DMS153 (cell line): ENCODE data around the gene CHN1.
A peak's percentile ranks its signal among the peaks of the same experiment; 100 is the strongest.

Source experiments
- DNase-seq: peaks from one replicate; lab custom pipeline; 2025; lab: John Stamatoyannopoulos, UW

CHN1 gene

DNA sequence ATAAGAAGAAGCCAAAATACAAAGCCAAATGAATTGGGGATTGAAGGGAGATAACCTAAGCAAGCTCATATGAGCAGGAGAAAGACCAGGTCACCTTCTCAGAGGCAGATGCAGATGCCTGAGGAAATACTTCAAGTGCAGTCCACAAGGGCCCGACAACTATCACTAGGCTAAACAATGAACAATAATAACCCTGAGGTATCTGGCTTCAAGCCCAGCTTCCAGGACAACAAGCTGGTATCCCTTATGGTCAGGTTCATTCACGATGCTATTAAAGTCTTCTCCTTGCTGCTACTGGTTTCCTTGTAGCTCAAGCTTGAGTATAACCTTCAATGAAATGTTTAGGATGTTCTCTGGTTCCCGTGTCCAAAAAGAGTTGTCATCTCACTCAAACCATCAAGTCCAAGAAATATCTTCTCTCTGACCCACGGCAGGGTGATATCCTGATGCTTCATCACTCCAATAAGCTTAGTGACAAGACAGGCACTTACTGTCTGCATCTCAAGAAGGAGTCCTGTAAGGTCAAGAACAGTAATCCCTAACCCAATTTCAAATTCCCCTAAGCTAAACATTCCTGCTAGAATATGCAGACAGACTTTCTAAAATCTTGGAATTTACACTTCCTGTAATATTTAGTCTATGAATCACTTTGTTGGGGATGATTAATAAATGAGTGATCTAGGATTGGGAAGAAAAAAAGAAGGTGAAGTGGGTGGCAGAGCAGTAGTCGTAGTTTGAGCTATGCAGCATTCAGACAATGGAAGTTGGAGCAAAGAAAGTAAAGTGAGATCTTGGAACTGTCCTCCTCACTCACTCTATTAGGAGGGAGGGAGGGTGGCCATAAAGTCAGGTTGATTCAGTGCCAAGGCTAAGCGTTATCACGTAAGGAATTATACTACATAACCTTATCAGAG is 33.1 kb downstream of the CHN1 start:
- DNase-seq: peak; percentile 72

DNA sequence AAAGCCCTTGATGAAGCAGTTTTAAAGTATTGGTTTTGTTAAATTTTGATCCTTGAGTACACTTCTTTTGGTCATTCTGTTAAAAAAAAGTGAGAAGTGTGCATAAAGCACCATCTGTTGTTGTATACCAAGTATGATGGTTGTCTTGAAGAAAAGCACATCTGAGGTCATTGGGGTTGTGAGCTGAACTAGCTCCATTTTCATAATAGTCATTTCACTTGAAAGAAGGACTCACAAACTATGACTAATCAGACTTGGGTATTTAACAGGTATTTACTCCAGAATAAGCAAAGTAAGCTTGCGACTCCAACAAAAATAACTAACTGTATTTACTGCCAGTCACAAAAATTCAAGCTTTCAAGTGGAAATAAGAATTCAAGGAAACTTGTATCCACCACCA is 35.1 kb downstream of the CHN1 start:
- DNase-seq: no peak

DNA sequence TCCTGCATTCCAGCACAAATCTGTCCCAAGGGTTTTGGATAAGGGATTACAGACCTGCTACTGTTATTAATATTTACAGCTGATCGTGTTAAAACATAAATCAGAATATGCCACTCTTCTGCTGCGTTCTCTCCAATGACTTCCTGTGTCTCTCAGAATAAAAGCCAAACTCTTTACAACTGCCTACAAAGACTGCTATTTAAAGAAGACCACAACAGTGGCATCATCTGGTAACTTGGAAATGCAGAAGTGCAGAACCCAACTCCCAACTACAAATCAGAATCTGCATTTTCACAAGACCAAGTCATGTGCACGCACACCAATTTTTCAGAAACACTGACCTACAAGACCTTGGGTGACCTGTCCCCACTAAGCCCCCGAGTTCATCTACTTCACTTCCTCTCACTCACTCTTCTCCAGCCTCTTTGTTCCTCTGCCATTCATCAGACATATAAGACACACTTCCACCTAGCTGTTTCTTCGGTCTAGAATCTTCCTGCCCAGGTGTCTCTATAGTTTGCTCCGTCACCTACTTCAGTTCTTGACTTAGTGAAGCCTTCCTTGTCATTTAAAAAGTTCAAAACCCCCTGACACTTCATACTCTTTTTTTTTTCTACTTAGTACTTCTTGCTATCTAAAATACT is 36.0 kb downstream of the CHN1 start:
- DNase-seq: no peak

DNA sequence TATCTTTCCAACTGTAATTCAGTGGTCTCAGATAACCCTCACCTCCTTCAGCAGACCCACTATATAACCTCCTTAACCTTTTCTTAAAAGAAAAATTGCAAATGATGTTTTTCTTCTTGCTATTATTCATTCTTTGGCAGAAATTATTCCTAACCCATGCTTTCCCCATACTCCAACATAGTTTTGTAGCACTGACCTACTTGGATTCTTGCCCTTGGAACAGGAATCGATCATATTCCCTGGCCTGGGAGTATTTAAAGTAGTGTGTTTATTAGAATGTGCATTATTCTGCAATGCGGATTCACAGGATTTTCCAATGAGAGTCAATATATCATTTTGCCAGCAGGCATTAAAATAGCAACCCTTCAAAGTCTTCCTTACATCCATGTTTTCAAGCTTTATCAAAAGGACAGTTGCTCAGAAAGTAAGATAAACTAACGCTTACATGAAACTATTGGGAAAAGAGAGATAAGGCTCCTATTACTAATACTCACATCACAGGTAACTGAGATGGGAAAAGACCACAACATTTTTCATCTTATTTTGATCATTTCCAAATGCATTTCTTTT is 37.4 kb downstream of the CHN1 start:
- no peak for DNase-seq

DNA sequence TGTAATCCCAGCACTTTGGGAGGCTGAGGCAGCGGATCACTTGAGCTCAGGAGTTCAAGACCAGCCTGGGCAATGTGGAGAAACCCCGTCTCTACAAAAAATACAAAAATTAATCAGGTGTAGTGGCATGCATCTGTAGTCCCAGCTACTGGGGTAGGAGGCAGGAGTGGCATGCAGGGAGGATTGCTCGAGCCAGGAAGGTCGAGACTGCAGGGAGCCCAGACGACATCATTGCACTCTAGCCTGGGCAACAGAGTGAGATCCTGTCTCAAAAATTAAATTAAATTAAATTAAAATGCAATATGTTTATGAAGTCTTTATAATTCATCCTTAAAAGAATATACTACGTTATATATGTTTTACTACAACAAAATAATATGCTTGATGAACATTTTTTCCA is 38.1 kb downstream of the CHN1 start:
- no peak for DNase-seq

- peak; percentile 16 for DNase-seq
Measured at GRCh38 chr2:174965992-174966744, 39.0 kb downstream of the CHN1 start.

DNA sequence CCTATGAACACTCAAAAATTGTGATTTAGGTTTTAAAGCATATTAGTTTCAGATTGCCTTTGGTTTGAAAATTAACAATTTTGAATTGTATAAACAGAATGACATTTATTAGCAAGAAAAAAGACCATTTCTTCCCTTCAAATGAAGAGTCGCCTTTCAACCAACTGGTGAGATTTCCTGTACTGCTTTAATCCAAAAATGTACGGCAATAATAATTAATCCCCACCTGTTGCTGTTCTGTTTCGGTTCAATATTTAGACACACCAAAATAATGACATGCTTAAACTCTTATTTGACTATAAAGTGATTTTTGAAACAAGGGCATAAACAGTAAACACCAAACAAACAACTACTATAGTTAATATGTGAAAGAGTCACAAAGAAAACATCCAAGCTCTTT is 39.6 kb downstream of the CHN1 start:
- no peak for DNase-seq

DNA sequence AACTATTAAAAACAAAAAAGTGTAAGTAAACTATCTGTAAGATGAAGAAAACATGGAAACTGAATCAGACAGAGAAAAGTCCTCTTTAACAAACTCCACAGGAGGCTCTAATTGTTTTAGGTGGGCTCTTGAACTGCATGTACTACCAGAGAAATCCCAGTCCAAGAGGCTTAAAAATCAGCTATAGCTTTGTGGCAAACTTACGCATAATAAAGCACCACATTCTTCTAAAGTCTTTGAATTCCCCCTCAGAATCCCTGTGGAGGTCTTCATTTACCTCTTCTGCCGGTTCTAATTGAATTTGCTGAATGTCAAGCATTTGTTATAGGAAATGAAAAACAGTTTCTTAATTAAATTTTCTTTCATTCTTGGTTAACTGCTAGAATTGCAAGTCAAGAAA is 40.8 kb downstream of the CHN1 start:
- DNase-seq: no peak

DNA sequence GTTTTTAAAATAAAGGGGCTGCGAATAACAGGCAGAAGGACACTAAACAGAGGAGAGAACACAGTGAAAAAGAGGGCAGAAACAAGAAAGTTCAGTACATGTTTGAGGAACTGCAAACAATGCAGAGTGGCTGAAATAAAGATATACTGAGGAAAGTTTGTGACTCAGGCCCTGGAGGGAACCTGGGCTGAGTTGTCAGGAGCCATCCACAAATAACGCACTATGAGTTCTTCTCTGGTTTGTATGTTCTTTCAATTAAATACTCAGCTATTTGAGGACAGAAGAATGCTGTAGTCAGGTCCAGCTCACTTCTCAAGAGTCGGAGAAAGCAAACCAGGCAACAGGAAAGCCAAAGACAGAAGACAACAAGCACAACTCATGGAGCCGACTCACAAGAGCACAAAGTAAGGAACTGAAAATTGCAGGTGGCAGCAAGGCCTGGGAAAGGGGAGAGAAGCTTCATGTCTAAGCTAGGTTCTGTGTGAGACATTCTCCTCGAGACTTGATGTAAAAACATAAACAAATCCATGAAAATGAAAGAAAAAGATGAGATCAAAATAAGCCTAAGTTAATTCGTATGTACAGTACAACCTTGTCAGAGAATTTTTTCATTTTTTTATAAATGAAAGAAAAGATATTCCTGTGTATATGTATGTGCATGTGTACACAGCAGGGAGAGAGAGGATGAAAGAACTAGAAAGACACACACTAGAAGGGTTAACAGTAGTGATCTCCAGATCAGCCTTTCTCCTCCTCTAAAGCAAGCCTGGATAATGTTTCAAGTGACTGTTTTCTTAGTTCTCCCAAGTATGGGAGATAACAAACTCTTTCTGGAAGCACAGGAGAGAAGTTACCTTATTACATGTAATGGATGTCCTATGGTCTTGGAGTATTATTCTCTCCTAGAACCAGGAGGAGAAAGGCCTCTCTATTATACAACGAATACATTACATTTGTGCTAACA is 41.5 kb downstream of the CHN1 start:
- DNase-seq: no peak

DNA sequence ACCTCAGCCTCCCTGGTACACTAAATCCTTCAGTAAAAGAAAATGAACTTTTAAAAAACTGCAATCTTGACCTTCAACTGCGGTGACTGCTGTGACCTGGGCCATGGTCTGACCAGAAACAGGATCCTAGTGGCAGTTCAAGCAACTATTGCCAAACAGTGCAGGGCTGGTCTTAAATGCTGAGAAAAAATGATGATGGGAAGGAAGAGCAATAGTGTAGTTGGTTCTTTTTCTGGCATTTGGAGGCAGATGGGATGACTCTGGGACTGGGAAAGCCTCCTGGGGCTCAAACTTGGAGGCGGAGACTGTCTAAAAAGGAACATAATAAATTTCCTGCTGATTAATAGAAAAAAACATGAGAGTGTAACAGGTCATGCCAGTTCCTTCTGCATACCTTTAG is 45.4 kb downstream of the CHN1 start:
- DNase-seq: no peak

- no peak for DNase-seq
Measured at GRCh38 chr2:174957050-174957449, 48.1 kb downstream of the CHN1 start.

- peak; percentile 92 for DNase-seq
Measured at GRCh38 chr2:174952607-174953006, 52.6 kb downstream of the CHN1 start.

DNA sequence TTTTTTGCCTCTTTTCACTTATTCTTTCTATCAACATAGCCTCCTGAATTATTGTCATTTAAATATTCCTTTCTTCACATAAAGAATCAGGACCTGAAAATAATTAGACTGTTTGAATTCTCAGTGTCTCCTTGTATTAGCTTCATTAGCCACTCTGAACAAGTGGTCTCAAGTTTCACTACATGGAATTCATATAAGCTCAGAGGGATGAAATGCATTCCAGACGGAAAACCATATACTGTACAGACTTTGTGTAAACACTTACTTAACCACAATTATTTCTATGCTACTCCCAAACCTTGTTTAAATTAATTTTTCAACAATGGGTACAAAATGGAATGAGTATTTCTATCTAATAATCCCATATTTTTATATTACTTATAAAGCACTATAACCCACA is 53.4 kb downstream of the CHN1 start:
- peak; percentile 58 for DNase-seq

- DNase-seq: no peak
Measured at GRCh38 chr2:174949988-174950687, 55.0 kb downstream of the CHN1 start.

DNA sequence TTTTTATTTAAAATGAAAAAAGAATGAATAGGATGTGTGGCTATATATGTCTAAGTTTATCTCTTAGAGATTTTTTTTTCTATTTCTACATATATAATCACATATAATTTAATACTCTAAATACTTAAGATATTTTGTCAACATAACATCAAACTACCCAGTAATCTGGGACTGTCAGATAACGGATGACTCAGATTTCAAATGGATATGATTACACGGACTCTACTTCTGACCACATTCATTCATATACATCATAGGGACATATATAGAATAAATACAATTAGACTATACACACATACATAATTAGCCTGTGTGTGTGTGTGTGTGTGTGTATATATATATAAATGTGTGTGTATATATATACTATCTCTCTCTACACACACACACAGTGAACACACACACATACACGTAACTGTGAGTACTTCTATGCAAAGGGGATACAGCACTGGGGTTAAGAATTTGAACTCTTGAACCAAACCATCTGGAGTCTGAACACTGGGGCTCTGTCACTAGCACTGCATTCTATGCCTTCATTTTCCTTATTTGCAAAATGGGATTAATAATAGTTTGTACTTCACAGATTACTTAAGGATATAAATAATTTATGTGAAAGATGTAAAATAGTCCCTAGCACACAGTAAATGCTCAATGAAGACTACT is 59.5 kb downstream of the CHN1 start:
- DNase-seq: no peak

DNA sequence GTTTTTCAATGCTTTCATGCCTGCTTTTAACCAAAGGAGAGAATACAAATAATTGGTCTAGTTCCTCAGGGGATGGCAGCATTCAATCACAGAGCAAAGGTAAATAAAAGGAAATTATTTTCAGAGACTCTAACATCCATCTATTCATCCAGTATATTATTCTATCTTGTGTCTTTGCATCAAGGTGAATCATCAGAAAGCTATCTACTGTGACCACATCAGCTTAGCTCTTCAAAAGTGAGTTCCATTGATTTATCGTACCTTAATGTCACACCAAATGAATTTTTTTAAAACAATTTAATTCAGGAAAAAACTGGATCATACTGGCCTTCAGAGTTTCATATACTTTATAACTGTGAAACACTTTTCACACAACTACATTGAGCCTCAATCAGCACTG is 66.1 kb downstream of the CHN1 start:
- peak; percentile 31 for DNase-seq

GRCh38 chr2:174931724-174932123 is 73.5 kb downstream of the CHN1 start:
- DNase-seq: no peak

DNA sequence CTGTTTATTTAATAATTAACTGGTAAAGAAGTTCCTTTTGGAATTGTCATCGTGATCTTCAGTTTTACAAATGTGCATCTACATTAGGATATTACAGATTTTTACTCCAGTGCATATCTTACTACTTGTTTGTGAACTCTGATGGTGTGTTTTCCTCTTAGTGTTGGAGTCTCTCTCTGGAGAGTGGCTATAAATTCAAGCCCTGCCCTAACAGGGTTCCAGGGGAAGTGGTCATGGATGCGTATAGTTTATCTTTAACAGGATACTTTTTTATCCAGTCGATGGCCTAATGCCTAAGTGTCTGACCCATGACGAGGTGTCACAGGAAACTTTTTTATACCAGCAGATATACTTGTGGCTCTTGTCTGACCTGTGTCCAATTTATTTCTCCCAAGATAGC is 75.4 kb downstream of the CHN1 start:
- DNase-seq: no peak

DNA sequence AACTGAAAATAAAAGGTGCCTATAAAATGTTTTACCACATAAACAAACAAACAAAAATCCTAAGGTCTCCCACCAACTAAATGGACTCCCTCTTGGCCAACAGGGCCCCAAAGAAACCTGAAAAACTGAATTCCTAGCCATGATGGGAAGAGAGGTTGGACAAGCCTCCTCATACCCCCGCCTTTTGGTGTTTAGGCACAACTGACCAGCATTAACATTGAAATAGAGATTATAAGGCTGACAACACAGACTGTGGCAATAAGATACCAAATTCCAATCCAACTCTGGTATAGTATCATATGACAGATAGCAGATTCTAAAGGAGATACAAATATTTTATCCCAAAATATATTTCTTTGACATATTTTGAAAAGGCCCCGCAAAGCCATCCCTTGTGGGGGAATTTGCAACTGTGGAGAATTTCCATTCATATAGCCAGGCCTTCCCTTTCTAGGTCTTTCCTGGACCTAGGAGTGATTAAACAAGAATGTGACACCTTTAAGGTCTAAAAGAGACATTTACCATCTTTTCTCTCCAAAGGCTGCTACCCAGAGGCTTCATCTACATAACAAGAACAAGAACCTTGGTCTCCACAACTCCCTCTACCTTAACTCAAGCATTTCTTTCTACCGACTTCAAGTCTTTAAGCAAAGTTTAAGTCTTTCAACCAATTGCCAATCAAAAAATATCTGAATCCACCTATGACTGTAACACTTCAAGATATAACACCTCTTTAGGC is 80.0 kb downstream of the CHN1 start:
- no peak for DNase-seq
